ENCODE measurements around the gene ACVRL1. TPM values are rescaled to one million over a fixed set of nuclear protein-coding genes. Genes with fewer than 3 reads are reported as not detected.

ACVRL1 gene
- polyA plus RNA-seq, 1 donor (not counting 4 experiments of a cell fraction or from before 2014, with no cell fraction given), result not detected

DNA sequence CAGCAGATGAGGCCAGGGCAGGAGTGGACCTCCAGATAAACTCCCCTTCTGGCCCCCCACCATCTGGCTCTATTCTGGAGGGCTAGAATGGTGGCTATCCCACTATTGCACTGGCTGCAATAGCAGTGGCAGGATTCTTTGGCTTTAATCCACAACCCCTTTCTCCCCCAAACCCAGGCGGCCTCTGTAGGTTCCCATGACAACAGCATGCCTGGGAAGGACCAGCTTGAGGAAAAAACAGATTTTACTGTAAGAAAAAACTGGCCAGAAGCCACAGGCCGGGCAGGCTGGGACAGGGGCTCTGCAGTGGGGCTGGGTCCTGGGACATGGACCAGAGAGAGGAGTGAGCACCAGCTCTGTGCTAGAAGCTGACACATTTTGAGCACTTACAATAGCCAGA is 30.6 kb downstream of the ACVRL1 start:
- FAIRE-seq (no peak), DNase-seq (ENCODE audit: low read depth, low spot score) (no peak)
- H2AFZ ChIP-seq (ENCODE audit: control insufficient read depth, low read length), result no peak overlapping the region
- H3K4me3 ChIP-seq (ENCODE audit: control insufficient read depth in 2 of 3, extremely low read depth in 1 of 3, insufficient read depth in 2 of 3, low read depth in 1 of 3, low read length in 3 of 3), result no peak overlapping the region
- H3K9me1 ChIP-seq (ENCODE audit: control insufficient read depth, extremely low read depth, insufficient read depth, low read length), result no peaks in the 10 kb centered on the region
- no peak for TF ChIP-seq EZH2 (IDR thresholded peaks at IDR 0.05; ENCODE audit: low read length)
- no peaks in the 10 kb centered on the region for H4K20me1 ChIP-seq (ENCODE audit: control insufficient read depth, extremely low read depth, insufficient read depth, low read length)
- dilution Hi-C loops (cut with MboI; ENCODE audit: extremely low pct_ligation_motif_present, low sequenced_read_pairs), result no loop called here
- no peak overlapping the region for H3K9ac ChIP-seq (ENCODE audit: control insufficient read depth, extremely low read depth, insufficient read depth, low read length)
- no peaks in the 10 kb centered on the region for H3K9me3 ChIP-seq (ENCODE audit: control insufficient read depth, low read depth, low read length)
- H3K27ac ChIP-seq (ENCODE audit: control insufficient read depth, insufficient read depth, low read length), result no peak overlapping the region
- no peak overlapping the region for H3K4me2 ChIP-seq (ENCODE audit: control insufficient read depth, extremely low read depth, insufficient read depth, low read depth, low read length)
- H3K27me3 ChIP-seq (ENCODE audit: control insufficient read depth, extremely low read depth, insufficient read depth, low read length), result no peaks in the 10 kb centered on the region
- H3K79me2 ChIP-seq (ENCODE audit: control insufficient read depth, insufficient read depth, low read length), result no peaks in the 10 kb centered on the region
- peaks cover 34% of the 10 kb centered on the region for H3K4me1 ChIP-seq (ENCODE audit: control insufficient read depth, extremely low read depth, insufficient read depth, low read length)
- H3K36me3 ChIP-seq (ENCODE audit: control insufficient read depth in 2 of 2, extremely low read depth in 1 of 2, insufficient read depth in 2 of 2, low read length in 2 of 2), result no peaks in the 10 kb centered on the region

DNA sequence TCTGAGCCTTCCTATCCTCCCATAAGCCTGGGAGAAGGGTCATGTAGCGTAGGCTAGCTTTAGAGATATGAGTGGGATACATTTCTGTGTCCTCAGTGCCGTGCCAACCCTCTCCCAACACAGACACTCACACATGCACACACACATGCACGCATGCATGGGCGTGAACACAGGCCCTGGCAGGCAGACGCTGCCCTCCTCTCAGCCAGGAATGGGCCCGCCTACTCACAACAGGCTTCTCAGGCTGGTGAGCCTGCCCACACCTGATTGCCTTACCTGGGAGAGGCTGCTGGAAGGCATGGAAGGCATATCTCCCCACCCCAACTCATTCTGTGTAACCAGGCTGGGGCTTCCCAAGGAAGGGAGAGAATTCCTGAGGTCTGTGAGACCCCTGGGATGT is 31.4 kb downstream of the ACVRL1 start:
- Histone ChIP-seq H3K79me2 (ENCODE audit: control insufficient read depth, insufficient read depth, low read length) (no peaks in the 10 kb centered on the region), H3K4me3 (ENCODE audit: control insufficient read depth in 2 of 3, extremely low read depth in 1 of 3, insufficient read depth in 2 of 3, low read depth in 1 of 3, low read length in 3 of 3) (no peak overlapping the region), H3K9me1 (ENCODE audit: control insufficient read depth, extremely low read depth, insufficient read depth, low read length) (no peaks in the 10 kb centered on the region), H3K27me3 (ENCODE audit: control insufficient read depth, extremely low read depth, insufficient read depth, low read length) (no peaks in the 10 kb centered on the region), H3K4me2 (ENCODE audit: control insufficient read depth, extremely low read depth, insufficient read depth, low read depth, low read length) (peak overlapping the region; percentile 40), H3K4me1 (ENCODE audit: control insufficient read depth, extremely low read depth, insufficient read depth, low read length) (peaks cover 34% of the 10 kb centered on the region), H3K9me3 (ENCODE audit: control insufficient read depth, low read depth, low read length) (no peaks in the 10 kb centered on the region), H3K27ac (ENCODE audit: control insufficient read depth, insufficient read depth, low read length) (no peak overlapping the region), H3K9ac (ENCODE audit: control insufficient read depth, extremely low read depth, insufficient read depth, low read length) (no peak overlapping the region), H2AFZ (ENCODE audit: control insufficient read depth, low read length) (peak overlapping the region; percentile 48), H3K36me3 (ENCODE audit: control insufficient read depth in 2 of 2, extremely low read depth in 1 of 2, insufficient read depth in 2 of 2, low read length in 2 of 2) (no peaks in the 10 kb centered on the region), H4K20me1 (ENCODE audit: control insufficient read depth, extremely low read depth, insufficient read depth, low read length) (no peaks in the 10 kb centered on the region)
- TF ChIP-seq, protein P1, sequence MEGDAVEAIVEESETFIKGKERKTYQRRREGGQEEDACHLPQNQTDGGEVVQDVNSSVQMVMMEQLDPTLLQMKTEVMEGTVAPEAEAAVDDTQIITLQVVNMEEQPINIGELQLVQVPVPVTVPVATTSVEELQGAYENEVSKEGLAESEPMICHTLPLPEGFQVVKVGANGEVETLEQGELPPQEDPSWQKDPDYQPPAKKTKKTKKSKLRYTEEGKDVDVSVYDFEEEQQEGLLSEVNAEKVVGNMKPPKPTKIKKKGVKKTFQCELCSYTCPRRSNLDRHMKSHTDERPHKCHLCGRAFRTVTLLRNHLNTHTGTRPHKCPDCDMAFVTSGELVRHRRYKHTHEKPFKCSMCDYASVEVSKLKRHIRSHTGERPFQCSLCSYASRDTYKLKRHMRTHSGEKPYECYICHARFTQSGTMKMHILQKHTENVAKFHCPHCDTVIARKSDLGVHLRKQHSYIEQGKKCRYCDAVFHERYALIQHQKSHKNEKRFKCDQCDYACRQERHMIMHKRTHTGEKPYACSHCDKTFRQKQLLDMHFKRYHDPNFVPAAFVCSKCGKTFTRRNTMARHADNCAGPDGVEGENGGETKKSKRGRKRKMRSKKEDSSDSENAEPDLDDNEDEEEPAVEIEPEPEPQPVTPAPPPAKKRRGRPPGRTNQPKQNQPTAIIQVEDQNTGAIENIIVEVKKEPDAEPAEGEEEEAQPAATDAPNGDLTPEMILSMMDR (optimal IDR thresholded peaks at IDR 0.05 in 1 of 3, IDR thresholded peaks at IDR 0.05 in 1 of 3, conservative IDR thresholded peaks at IDR 0.05 in 1 of 3; ENCODE audit: extremely low read depth in 1 of 3, insufficient read depth in 2 of 3, low read length in 3 of 3), result no peak
- TF ChIP-seq EZH2 (IDR thresholded peaks at IDR 0.05; ENCODE audit: low read length), result no peak
- dilution Hi-C loops (cut with MboI; ENCODE audit: extremely low pct_ligation_motif_present, low sequenced_read_pairs), result no loop called here
- peak; percentile 79 for FAIRE-seq
- DNase-seq (ENCODE audit: low read depth, low spot score), result peak; percentile 54

DNA sequence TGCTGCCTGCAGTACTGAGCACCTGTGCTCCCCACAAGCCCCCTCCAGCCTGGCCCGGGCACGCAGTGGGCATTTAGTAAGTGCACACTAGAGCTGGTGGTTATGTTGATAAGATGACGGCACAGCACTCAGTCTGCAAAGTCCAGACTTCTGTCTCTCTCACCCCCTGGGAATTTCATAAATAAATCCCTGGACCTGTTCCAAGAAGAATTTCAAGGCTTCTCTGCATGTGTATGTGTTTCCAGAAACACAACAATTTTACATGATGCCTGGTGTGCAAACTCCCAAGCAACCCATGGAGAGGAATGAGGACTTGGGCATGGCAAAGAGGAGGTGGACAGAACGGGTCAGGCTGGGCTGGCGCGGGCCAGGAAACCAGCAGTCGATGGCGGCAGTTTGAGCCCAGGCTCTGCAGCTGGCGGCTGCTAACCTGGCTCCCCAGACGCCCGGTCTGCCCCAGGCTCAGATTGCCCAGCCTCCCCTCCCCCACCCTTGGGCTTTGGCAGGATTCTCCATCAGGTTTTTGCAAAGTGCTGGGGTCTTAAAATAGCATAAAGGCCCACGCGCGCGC is 33.8 kb downstream of the ACVRL1 start:
- no peaks in the 10 kb centered on the region for H3K27me3 ChIP-seq (ENCODE audit: control insufficient read depth, extremely low read depth, insufficient read depth, low read length)
- no peak overlapping the region for H2AFZ ChIP-seq (ENCODE audit: control insufficient read depth, low read length)
- dilution Hi-C loops (cut with MboI; ENCODE audit: extremely low pct_ligation_motif_present, low sequenced_read_pairs), result no loop called here
- no peak overlapping the region for H3K4me3 ChIP-seq (ENCODE audit: control insufficient read depth in 2 of 3, extremely low read depth in 1 of 3, insufficient read depth in 2 of 3, low read depth in 1 of 3, low read length in 3 of 3)
- no peak for TF ChIP-seq EZH2 (IDR thresholded peaks at IDR 0.05; ENCODE audit: low read length)
- TF ChIP-seq, protein P1 (optimal IDR thresholded peaks at IDR 0.05 in 1 of 3, IDR thresholded peaks at IDR 0.05 in 1 of 3, conservative IDR thresholded peaks at IDR 0.05 in 1 of 3; ENCODE audit: extremely low read depth in 1 of 3, insufficient read depth in 2 of 3, low read length in 3 of 3), result no peak
- no peaks in the 10 kb centered on the region for H3K9me3 ChIP-seq (ENCODE audit: control insufficient read depth, low read depth, low read length)
- no peaks in the 10 kb centered on the region for H4K20me1 ChIP-seq (ENCODE audit: control insufficient read depth, extremely low read depth, insufficient read depth, low read length)
- peak overlapping the region; percentile 59 for H3K4me2 ChIP-seq (ENCODE audit: control insufficient read depth, extremely low read depth, insufficient read depth, low read depth, low read length)
- H3K79me2 ChIP-seq (ENCODE audit: control insufficient read depth, insufficient read depth, low read length), result no peaks in the 10 kb centered on the region
- no peak overlapping the region for H3K9ac ChIP-seq (ENCODE audit: control insufficient read depth, extremely low read depth, insufficient read depth, low read length)
- peaks cover 34% of the 10 kb centered on the region for H3K4me1 ChIP-seq (ENCODE audit: control insufficient read depth, extremely low read depth, insufficient read depth, low read length)
- H3K27ac ChIP-seq (ENCODE audit: control insufficient read depth, insufficient read depth, low read length), result peak overlapping the region; percentile 19
- no peaks in the 10 kb centered on the region for H3K36me3 ChIP-seq (ENCODE audit: control insufficient read depth in 2 of 2, extremely low read depth in 1 of 2, insufficient read depth in 2 of 2, low read length in 2 of 2)
- FAIRE-seq (no peak), DNase-seq (ENCODE audit: low read depth, low spot score) (no peak)
- H3K9me1 ChIP-seq (ENCODE audit: control insufficient read depth, extremely low read depth, insufficient read depth, low read length), result no peaks in the 10 kb centered on the region

Measured in keratinocyte (primary cell).